Umbilical cord (tissue), 2 donors: ENCODE measurements around the gene KSR1. TPM values are rescaled to one million over a fixed set of nuclear protein-coding genes. Genes with fewer than 3 reads are reported as not detected.
"Not testable (repeated sequence)": the region's sequence is repeated elsewhere in the genome, so short reads cannot be mapped to it uniquely, and the experiment has no call there.

Source experiments
- DNase-seq: peaks from one replicate; pipeline ENCODE4 v3.0.0-alpha.2; 2015; ENCODE audit warnings: low spot score
- total RNA-seq: library from RNA; depleted of rRNA; stranded (reverse); fragments of >200 nt; gene quantifications from one replicate; pipeline ENCODE4 v1.2.3, GENCODE V29; 2014; ENCODE audit warnings: low replicate concordance; ENCODE audit not compliant: insufficient read depth

The KSR1 gene
- total RNA-seq, 1 donor from 2014 or later = 43.1 TPM

DNA sequence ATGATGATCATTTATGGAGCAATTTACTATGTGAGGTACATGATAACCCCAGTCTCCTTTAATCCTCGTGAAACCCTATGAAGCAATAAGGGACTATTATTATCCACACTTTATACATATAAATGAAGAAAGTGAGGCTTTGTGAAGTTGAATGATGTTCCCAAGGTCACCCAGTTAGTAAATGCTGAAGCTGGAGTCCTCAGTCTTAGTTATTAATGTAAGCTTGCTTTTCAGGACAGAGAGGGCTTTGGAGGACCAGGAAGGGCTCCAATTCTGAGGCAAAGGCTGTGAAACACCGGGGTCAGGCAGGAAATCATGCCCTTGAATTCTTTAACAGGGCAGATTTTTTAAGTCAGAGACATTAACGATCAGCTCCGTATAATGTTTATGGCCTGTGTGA lies 36.8 kb downstream of the KSR1 start:
- DNase-seq = no peak

GRCh38 chr17:27494192-27495091 lies 38.2 kb downstream of the KSR1 start:
- peak; percentile 58 for DNase-seq

- no peak for DNase-seq
These were observed 39.2 kb downstream of the KSR1 start for GRCh38 chr17:27495460-27495859.

DNA sequence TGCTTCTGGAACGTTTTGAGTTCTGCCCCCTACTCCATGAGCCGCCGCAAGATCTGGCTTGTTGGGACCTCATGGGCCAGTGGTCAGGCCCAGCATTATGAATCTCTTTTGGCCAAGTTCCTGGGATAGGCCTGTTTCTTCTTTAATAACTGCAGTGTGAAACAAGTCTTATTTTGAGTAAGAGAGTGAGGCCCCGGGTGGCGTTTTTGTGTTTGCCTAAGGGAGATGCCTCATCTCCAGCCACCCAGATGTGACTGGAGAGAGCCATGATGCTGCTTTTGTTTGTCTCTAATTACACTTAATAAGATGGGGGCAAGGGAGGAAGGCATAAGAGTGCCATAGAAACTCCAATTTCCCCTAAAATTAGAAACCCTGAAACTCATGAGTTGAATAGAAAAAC lies 39.8 kb downstream of the KSR1 start:
- DNase-seq = no peak

DNA sequence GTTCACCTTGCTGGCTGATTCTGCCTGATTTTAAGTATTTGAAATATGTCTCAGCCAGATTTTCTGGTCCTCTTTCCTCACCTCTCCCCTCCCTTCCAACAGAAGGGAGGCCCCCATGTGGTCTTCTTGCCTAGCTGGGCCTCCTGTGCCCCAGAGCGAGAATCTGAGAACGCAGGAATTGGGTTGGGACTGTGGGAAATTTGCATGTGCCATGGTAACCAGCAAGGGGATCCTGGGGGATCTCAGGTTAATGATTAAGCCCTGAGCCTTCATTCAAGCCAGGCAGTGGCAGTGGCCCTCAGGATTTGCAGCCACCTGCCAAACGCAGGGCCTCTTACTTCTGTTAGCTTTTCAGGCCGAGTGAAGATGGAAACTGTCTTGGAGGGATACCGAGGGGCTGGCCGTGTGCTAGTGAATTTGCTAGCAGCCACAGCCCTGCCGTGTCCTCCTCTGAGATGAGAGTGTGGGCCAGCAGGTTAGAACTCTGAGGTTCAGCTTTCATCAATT lies 40.2 kb downstream of the KSR1 start:
- peak; percentile 50 for DNase-seq

- DNase-seq = no peak
These were observed 40.7 kb downstream of the KSR1 start for GRCh38 chr17:27496971-27497370.

DNA sequence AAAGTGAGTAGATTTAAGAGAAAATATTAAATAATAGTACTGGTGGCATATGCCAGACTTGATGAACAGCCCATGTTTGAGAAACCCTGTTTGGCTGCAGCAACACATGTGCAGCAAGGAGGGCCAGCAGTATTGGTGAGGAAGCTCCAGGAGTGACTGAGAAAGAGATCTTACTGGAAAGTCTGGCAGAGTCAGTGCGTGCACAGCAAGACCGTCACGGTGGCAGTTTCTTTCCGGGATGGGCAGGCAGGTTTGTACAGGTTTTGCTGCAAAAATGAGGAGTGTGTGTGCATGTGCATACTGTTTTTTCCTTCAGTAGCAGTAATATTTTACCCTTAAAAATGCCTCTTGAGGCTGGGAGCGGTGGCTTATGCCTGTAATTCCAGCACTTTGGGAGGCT lies 41.4 kb downstream of the KSR1 start:
- peak; percentile 70 for DNase-seq

DNA sequence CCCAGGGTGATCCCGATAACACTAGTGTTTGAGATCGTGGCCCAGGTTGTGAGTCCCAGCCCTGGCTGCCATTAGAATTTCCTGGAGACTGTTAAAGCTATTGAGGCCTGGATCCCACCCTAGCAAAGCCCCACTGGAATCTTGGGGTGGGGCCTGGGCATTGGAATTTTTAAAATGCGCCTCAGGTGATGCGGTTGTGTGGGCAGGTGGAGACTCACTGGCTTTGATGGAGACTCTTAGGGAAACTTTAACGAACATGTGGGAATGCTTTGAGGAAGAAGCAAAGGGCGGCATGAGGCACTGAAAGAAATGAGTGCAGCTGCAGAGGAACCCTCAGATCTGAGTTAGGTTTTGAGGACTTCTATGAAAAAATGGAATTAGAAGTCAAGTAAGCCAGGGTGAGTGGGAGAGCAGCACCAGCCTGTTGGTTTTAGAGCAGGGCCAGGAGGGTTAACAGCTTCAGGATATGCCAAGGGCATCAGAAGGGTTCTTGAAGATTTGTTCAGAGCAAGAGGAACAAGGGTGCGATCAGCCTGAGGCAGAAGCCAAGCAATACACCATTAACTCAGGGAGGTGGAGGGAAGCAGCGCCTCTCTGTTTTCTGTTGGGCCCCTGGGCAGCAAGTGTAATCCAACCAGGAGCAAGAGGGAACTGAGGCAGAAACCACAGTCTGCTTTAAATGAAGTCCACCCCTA lies 42.5 kb downstream of the KSR1 start:
- DNase-seq = no peak

- no peak for DNase-seq
These were observed 43.4 kb downstream of the KSR1 start for GRCh38 chr17:27499451-27500265.

DNA sequence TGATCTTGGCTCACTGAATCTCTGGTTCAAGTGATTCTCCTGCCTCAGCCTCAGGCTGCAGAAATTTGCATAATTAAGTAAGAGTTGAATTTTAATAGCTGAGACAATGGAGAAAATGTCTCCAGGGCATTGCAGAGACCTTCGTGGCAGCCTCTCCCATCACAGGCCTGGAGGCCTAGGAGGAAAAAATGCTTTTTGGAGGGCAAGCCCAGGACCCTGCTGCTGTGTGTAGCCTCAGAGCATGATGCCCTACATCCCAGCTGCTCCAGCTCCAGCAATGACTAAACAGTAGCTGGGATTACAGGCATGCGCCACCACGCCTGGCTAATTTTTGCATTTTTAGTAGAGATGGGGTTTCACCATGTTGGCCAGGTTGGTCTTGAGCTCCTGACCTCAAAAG lies 45.1 kb downstream of the KSR1 start:
- not testable (repeated sequence) for DNase-seq

DNA sequence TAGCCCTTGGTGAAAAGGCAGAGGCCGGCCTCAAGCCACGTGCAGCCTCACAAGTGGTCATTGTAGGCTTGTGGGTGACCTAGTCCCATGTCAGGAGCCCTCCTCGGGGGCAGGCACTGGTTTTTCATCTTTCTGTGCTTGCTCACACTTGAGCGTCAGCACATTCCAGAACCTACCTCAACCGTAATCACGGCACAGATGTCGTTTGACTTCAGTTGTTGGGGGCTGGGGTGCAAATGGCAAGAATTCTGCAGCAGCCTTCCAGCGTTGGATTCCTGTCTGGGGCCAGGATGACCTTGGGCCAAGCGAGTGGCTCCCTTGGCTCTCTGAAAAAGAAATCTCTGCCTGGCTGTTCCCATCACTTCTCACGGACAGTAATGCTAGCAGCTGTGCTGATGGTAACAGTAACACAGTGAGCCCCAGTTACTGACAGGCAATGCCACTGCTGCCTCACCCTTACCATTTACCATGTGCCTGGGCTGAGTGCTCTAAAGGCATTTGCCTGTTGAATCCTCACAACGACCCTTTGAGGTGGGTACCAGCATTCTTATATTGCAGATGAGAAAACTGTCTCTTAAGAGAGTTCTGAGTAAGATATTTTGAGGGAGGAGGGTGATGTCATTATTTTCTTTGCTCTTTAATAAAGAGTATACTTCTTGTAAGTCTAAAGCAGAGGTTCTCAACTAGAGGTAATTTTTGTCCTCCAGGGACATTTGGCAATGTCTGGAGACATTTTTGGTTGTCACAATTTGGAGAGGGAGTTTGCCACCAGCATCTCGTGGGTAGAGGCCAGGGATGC lies 46.5 kb downstream of the KSR1 start:
- peak; percentile 49 for DNase-seq

DNA sequence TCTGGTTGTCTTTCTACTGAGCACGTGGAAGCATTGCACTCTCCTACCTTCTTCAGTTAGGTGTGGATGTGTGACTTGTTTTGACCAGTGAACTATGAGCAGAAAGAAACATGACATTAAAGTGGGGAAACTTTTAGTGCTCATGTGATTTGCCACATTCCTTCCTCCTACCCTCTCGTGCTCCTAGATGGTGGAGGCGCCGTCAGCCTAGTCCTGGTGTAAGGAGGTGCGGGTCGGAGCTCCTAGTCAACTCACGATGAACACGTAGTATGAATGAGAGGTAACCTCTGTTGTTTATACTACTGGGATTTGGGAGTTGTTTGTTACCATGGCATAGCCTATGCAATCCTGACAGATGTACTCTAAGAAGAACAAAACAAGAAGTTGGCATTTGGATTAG lies 47.4 kb downstream of the KSR1 start:
- DNase-seq = no peak

- no peak for DNase-seq
These were observed 48.1 kb downstream of the KSR1 start for GRCh38 chr17:27504188-27504995.

DNA sequence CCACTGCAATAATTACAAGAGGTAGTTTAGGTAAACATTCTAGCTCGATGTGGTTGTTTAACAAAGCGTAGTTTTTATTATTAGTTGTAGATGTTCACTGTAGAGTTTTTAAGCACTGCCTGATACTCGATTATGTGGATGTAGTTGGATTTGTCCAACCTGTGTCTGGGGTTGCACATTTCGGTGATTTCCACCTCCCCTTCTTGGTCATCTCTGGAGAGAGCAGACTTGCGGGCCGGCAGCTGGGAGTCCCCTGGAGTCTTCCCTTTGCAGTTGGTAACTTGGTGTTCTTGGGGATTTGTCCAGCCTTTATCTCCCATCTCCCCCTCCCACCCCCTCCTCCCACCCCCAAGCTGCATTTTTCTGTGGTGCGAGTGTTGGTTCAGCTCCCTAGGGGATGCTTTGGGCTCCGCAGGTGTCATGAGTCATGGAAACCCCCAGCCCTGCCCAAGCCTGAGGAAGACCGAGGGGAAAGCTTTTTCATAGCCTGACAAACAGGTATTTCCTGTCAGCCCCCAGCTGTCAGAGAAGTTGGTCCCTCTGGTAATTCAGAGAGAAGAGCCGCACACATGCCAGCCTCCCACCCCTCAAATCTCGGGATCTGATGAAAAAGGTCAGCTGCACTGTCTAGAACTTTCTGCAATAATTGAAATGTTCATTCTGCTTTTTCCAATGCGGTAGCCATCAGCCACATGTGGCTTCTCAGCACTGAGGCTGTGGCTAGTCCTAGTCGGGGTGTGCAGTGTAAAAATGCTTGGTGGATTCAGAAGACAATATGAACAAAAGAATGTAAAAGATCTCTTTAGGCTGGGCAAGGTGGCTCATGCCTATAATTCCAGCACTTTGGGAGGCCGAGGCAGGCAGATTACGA lies 50.3 kb downstream of the KSR1 start:
- no peak for DNase-seq

GRCh38 chr17:27511168-27511883 lies 55.1 kb downstream of the KSR1 start:
- DNase-seq = no peak

DNA sequence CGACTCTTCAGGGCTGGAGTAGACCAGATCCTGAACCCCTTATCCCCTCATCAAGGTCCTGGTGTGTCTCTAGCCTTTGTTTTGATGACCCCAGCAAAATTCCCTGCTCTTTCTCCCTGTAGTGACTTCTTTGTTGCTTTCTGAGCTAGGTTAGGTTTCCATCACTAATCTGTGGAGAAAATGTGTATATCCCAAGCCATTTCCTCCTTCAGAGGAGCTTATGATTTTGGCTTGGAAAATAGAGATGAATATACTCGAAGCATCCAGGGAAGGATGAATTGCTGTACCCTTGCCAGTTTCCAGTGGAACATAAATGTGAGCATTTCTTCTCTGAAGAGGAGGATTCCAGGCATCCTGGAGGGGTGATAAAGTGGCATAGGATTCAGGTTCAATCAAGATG lies 55.8 kb downstream of the KSR1 start:
- DNase-seq = peak; percentile 75

- DNase-seq = no peak
These were observed 56.5 kb downstream of the KSR1 start for GRCh38 chr17:27512511-27513346.

- no peak for DNase-seq
These were observed 57.6 kb downstream of the KSR1 start for GRCh38 chr17:27513849-27514248.
